CD4-positive, alpha-beta T cell treated with Interleukin-17A for 1 hour (primary cell): ENCODE results near the gene SLX9.

Source experiments
- DNase-seq: peaks from one replicate; pipeline ENCODE4 v3.0.0-alpha.2; 2020

SLX9 gene

GRCh38 chr21:44931501-44932407 lies 8.1 kb upstream of the SLX9 start:
- DNase-seq, result no peak

- DNase-seq, result peak; percentile 69
Measured at GRCh38 chr21:44932408-44933181, 7.2 kb upstream of the SLX9 start.

- DNase-seq, result no peak
Measured at GRCh38 chr21:44933199-44933917, 6.5 kb upstream of the SLX9 start.

GRCh38 chr21:44933918-44934260 lies 5.9 kb upstream of the SLX9 start:
- DNase-seq, result no peak

- DNase-seq, result no peak
Measured at GRCh38 chr21:44934276-44934675, 5.6 kb upstream of the SLX9 start.

- no peak for DNase-seq
Measured at GRCh38 chr21:44934797-44935532, 4.9 kb upstream of the SLX9 start.

GRCh38 chr21:44935533-44935927 lies 4.3 kb upstream of the SLX9 start:
- no peak for DNase-seq

- DNase-seq, result no peak
Measured at GRCh38 chr21:44938772-44939531, 877 bp upstream of the SLX9 start.

GRCh38 chr21:44940116-44940631 lies 345 bp downstream of the SLX9 start:
- DNase-seq, result no peak

GRCh38 chr21:44941567-44941966 lies 1.7 kb downstream of the SLX9 start:
- no peak for DNase-seq

GRCh38 chr21:44942566-44942965 lies 2.7 kb downstream of the SLX9 start:
- no peak for DNase-seq

- DNase-seq, result no peak
Measured at GRCh38 chr21:44943005-44943685, 3.3 kb downstream of the SLX9 start.

GRCh38 chr21:44943686-44944550 lies 4.1 kb downstream of the SLX9 start:
- DNase-seq, result no peak

GRCh38 chr21:44944596-44944995 lies 4.8 kb downstream of the SLX9 start:
- DNase-seq, result no peak

- no peak for DNase-seq
Measured at GRCh38 chr21:44946254-44947041, 6.6 kb downstream of the SLX9 start.

GRCh38 chr21:44947111-44947929 lies 7.5 kb downstream of the SLX9 start:
- DNase-seq, result no peak

GRCh38 chr21:44947930-44948331 lies 8.1 kb downstream of the SLX9 start:
- no peak for DNase-seq

- DNase-seq, result no peak
Measured at GRCh38 chr21:44948426-44949120, 8.7 kb downstream of the SLX9 start.
